ENCODE measurements around the gene PDE4B.
A peak's percentile ranks its signal among the peaks of the same experiment; 100 is the strongest.
"Not testable (repeated sequence)": the region's sequence is repeated elsewhere in the genome, so short reads cannot be mapped to it uniquely, and the experiment has no call there.

Gene PDE4B

GRCh38 chr1:65958561-65959350 lies 166.1 kb downstream of the PDE4B start:
- DNase-seq = peak; percentile 4 to 69 (median 26)

- no peak for DNase-seq
Observed at GRCh38 chr1:65959896-65960567, 167.3 kb downstream of the PDE4B start.

DNA sequence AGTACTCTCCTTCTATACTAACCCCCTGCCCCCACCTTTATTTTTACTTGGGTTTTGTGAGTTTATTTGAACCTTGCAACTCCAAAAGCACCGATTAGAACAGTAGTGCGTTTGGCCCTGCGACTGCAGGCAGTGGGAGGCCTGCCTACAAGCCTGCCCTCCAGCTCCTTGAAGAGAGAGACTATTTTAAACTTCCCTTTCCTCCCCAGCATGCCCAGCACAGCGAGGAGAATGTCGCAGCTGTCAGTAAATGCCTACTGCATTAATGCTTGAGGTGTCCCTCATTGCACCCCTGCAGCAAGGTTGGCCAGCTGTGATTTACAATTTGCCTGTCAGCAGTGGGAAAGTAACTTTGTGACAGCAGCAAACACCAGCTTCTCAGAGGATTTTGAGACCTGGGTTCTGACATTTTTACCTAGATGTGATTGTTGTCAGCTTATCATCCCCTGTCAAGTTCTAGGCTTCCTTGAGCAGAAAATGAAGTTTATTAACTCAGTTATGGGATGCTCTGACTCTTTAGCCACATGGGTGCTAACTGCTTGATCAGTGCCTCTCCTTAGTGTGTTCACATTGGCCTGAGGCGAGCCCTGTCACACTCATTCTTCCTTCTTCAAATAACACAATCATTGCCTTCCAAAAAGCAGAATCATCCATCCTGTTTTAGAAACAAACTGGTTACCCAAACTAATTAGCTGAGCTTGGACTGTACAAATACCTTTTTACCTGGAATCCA lies 170.6 kb downstream of the PDE4B start:
- DNase-seq = no peak

- DNase-seq = no peak
Observed at GRCh38 chr1:65964123-65964522, 171.4 kb downstream of the PDE4B start.

DNA sequence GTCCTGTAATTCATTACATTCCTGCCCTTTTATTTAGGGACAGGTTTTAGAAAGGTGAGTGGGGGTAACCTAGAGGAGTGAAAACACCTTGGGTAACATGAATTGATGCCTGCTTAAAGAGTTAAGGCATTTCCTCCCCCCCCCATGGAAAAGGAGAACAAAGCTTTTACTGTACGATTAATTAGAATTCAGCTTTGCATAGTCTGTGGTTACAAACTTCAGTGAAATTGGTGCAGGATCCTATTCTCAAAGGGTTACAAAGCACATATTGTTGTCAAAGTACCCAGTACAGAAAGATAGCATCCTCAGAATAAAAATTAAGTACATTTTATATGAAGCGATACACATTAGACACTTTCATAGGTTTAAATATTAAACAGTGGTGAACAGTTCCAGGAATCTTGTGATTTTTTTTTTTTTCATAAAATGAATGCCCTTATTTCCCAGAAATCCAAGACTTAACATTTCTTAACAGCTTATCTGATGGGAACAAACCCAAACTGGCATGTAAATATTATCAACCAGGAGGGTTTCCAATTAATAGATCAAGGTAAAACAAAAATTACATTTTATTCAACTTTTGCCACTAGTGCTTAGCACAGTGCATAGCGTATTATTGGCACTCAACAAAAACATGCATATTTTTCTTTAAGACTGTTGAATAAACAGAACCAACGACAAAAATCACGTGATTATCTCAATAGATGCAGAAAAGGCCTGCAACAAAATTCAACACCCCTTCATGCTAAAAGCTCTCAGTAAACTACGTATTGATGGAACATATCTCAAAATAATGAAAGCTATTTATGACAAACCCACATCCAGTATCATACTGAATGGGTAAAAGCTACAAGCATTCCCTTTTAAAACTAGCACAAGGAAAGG lies 172.7 kb downstream of the PDE4B start:
- no peak for DNase-seq

DNA sequence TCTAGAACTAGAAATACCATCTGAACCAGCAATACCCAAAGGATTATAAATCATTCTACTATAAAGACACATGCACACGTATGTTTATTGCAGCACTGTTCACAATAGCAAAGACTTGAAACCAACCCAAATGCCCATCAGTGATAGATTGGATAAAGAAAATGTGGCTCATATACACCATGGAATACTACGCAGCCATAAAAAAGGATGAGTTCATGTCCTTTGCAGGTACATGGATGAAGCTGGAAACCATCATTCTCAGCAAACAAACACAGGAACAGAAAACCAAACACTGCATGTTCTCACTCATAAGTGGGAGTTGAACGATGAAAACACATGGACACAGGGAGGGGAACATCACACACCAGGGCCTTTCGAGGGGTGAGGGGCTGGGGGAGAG lies 174.8 kb downstream of the PDE4B start:
- DNase-seq = not testable (repeated sequence)

DNA sequence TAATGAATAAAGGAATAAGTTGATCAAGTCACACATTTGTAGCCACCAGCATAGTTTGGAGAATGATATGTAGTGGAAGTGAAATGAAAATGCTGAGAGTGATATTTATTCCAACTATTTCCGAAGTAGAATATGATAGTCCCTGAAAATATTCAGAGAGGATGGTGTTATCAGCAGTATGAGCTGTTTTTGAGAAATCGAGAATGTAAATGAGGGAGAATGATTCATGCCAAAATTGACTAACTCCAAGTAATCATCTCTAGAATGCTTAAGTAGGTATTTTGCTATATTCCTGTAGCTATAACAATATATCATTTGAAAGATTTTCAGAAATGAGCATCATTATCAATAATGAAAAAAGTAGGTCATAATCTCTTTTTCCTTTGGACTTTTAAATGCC lies 178.9 kb downstream of the PDE4B start:
- no peak for DNase-seq

- DNase-seq = no peak
Observed at GRCh38 chr1:65975708-65976107, 183.0 kb downstream of the PDE4B start.

GRCh38 chr1:65979136-65980044 lies 186.7 kb downstream of the PDE4B start:
- DNase-seq = no peak

DNA sequence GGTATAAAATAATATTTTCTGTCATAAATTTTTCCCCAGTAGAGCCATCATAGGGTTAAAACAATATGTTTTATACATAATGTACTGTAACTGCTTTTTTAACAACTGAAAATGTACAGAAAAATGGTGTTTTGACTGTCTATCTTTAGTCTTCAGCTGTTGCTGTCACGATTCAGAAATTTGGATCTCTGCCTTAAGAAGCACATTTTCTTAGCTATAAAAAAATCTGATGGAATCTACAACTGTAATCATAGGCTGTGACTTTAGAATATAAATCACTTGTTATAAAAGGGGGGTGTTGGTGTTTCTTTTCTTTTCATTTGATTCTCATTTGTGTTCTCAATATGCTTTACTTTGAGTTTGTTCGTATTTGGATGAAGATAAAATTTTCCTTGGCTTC lies 187.5 kb downstream of the PDE4B start:
- no peak for DNase-seq

- DNase-seq = no peak
Observed at GRCh38 chr1:65983500-65983899, 190.8 kb downstream of the PDE4B start.

- DNase-seq = no peak
Observed at GRCh38 chr1:65985393-65986066, 192.8 kb downstream of the PDE4B start.

- DNase-seq = no peak
Observed at GRCh38 chr1:65986146-65986545, 193.5 kb downstream of the PDE4B start.

DNA sequence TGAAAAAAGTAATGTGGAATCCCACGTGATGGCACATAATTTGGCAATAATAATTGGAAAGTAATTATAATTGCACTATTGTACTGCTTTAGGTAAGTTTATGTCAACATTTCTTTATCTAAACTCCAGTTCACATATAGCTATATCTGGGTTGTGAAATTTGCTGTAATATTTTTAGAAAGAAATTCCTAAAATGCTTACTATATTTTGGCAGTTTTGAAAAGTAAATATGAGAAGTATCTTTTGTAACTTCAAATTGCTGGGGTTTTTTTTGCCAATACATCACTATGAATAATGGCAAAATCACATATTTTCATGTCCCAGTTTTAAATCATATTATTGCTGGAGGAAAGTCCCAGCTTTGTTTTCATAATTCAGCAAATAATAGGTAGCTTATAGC lies 197.5 kb downstream of the PDE4B start:
- no peak for DNase-seq

DNA sequence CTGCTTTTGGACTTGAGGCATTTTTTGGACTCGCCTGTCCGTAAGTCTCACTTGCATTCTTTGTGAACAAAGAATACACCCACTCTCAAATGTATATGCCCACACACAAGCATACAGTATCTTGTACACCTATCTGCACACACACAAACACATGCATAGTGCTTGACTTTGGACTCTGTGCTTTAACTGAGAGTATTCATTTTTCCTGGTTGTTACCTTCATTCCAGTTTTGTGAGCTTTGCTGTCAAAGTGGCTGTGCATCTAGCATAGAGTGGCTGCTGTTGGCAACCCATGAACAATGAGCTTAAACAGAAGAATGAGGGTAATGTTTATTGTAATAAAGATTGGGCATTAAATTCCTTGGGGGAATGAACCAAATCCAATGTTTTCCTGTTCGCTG lies 199.0 kb downstream of the PDE4B start:
- no peak for DNase-seq

DNA sequence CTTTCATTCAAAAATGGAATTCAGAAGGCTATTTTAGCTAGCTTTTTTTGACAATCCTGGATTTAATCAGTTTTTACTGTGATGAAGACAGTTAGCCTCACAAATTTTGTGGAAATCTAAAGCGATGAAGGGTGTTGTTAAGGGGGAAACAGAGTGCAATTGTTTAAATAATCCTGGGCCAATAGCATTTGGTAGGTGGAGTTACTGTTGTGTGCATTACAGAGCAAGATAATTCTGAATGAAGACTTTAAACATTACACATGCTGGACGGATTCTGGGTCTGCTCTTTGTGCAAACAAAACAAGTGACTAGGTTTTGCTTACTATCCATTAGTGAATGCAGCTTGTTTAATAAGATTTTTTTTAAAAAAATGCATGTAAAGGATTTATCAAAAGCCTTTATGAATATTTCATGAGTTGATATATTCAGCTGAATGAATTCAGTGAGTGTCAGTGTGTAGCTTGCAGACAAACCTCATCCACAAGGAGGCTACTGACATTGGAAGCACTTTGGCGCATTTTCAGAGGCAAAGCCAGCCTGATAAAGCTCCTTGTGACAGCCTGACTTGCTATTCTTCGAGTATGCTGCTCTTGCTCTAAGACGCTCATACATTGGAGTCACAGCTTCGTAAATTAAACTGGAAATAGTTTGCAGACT lies 199.6 kb downstream of the PDE4B start:
- no peak for DNase-seq

GRCh38 chr1:65992831-65993271 lies 200.2 kb downstream of the PDE4B start:
- no peak for DNase-seq

GRCh38 chr1:65994223-65994622 lies 201.5 kb downstream of the PDE4B start:
- no peak for DNase-seq

DNA sequence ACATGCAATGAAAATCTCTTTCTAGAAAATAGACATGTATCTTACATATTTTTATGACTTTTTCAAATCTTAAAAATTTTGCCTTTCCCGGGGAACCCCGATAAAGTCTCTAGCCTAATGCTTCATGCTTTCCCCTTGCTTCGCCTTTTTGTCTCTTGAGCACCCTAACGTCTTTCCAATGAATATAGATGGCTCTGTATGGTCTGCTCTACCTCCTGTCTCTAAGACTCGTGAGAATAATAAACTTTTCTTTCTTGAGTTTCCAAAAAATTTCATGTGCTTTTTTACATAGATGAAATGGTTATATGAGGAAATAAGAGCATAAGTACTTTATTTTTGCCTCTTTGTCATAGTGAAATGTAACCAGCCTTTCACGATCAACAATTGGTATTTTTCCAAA lies 202.6 kb downstream of the PDE4B start:
- no peak for DNase-seq

DNA sequence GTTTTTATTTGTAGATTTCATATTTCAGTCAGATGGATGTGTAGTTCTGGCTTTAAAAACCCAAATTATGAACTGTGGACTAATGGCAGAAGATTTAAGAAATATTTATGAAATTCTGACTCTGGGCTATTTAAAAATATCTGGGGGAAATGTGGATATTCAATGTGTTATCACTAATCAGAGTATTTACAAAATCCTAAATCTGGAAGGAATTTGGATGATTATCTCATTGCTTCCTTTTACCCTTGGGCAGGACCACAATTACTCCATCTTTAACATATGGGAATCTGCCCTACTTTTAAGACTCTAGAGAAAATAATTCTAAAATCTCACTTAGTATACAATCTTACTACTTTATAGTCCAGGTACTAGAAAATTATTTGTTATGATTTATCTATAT lies 203.2 kb downstream of the PDE4B start:
- DNase-seq = no peak

DNA sequence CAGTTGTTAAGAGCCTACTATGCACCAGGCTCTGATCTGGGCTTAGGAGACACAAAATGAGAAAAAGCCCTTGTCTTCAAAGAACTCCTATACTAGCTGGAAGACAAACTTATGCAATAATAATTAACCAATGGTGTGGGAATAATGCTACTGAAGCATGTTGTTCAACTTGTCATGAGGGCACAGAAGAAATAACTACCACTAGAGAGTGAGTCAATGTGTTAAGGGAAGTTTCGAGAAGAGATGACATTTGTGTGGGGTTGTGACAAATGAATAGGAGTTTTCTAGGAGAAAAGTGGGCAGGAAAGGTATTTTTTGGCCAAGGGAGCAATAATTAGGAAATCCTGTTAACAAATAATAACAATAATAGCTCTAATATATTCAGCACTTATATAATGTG lies 205.0 kb downstream of the PDE4B start:
- no peak for DNase-seq

All from stimulated activated naive CD4-positive, alpha-beta T cell (primary cell).